NCI-H526 treated with DMSO at 0.1 percent for 48 hours (cell line): ENCODE data around the gene MAPK8IP1.
"Not testable (repeated sequence)": the region's sequence is repeated elsewhere in the genome, so short reads cannot be mapped to it uniquely, and the experiment has no call there.

Experiments
- DNase-seq: peaks from one replicate; lab custom pipeline; 2025; lab: John Stamatoyannopoulos, UW

MAPK8IP1 gene

GRCh38 chr11:45885274-45885920 lies at the start of gene MAPK8IP1:
Gene MAPK8IP1 (plus strand): TSS chr11:45885651. CDS start chr11:45885821, 170 bp downstream.
- DNase-seq = peak; percentile 76

GRCh38 chr11:45839204-45839603 lies 46.2 kb upstream of the MAPK8IP1 start:
- DNase-seq = no peak

- not testable (repeated sequence) for DNase-seq
Measured at GRCh38 chr11:45840251-45840650, 45.2 kb upstream of the MAPK8IP1 start.

GRCh38 chr11:45843158-45843924 lies 42.1 kb upstream of the MAPK8IP1 start:
- peak; percentile 82 for DNase-seq

- DNase-seq = no peak
Measured at GRCh38 chr11:45844822-45845578, 40.5 kb upstream of the MAPK8IP1 start.

GRCh38 chr11:45846174-45846675 lies 39.2 kb upstream of the MAPK8IP1 start:
- no peak for DNase-seq

GRCh38 chr11:45846974-45847910 lies 38.2 kb upstream of the MAPK8IP1 start, which contains the start of gene CRY2:
Gene CRY2 (plus strand): TSS chr11:45847475. CDS start chr11:45847491, 16 bp downstream.
- DNase-seq = peak; percentile 93

- peak; percentile 55 for DNase-seq
Measured at GRCh38 chr11:45847911-45848316, 37.5 kb upstream of the MAPK8IP1 start.

- DNase-seq = no peak
Measured at GRCh38 chr11:45848654-45849081, 36.8 kb upstream of the MAPK8IP1 start.

GRCh38 chr11:45850446-45850845 lies 35.0 kb upstream of the MAPK8IP1 start:
- no peak for DNase-seq

GRCh38 chr11:45851228-45851627 lies 34.2 kb upstream of the MAPK8IP1 start:
- no peak for DNase-seq

GRCh38 chr11:45852018-45852711 lies 33.3 kb upstream of the MAPK8IP1 start:
- no peak for DNase-seq

GRCh38 chr11:45852712-45853101 lies 32.7 kb upstream of the MAPK8IP1 start:
- no peak for DNase-seq

GRCh38 chr11:45853332-45854219 lies 31.9 kb upstream of the MAPK8IP1 start:
- no peak for DNase-seq

GRCh38 chr11:45855308-45855707 lies 30.1 kb upstream of the MAPK8IP1 start:
- DNase-seq = no peak

- DNase-seq = no peak
Measured at GRCh38 chr11:45856044-45856468, 29.4 kb upstream of the MAPK8IP1 start.

- no peak for DNase-seq
Measured at GRCh38 chr11:45857961-45858474, 27.4 kb upstream of the MAPK8IP1 start.

GRCh38 chr11:45858751-45859398 lies 26.6 kb upstream of the MAPK8IP1 start:
- no peak for DNase-seq

- DNase-seq = no peak
Measured at GRCh38 chr11:45859661-45860140, 25.8 kb upstream of the MAPK8IP1 start.
